ENCODE results near the gene BHLHA15.

BHLHA15 gene

GRCh38 chr7:98211221-98211675, at the start of gene BHLHA15:
TSS of gene BHLHA15 (plus strand) at chr7:98211439. CDS start at chr7:98212310, 871 bp downstream.
- peak; percentile 85 for DNase-seq (ENCODE audit: low spot score)
- no peak for TF ChIP-seq CTCF (IDR thresholded peaks at IDR 0.05; ENCODE audit: extremely low read depth, missing control alignments)

- no peak for DNase-seq (ENCODE audit: low spot score)
- TF ChIP-seq CTCF (IDR thresholded peaks at IDR 0.05; ENCODE audit: extremely low read depth, missing control alignments): no peak
Measured at GRCh38 chr7:98162758-98163157, 48.5 kb upstream of the BHLHA15 start.

- no peak for DNase-seq (ENCODE audit: low spot score)
- no peak for TF ChIP-seq CTCF (IDR thresholded peaks at IDR 0.05; ENCODE audit: extremely low read depth, missing control alignments)
Measured at GRCh38 chr7:98163269-98163668, 48.0 kb upstream of the BHLHA15 start.

GRCh38 chr7:98163704-98164494, 47.3 kb upstream of the BHLHA15 start:
- no peak for DNase-seq (ENCODE audit: low spot score)
- no peak for TF ChIP-seq CTCF (IDR thresholded peaks at IDR 0.05; ENCODE audit: extremely low read depth, missing control alignments)

GRCh38 chr7:98165827-98166667, 45.2 kb upstream of the BHLHA15 start:
- peak; percentile 40 for TF ChIP-seq CTCF (IDR thresholded peaks at IDR 0.05; ENCODE audit: extremely low read depth, missing control alignments)

GRCh38 chr7:98166668-98166970, 44.6 kb upstream of the BHLHA15 start:
- DNase-seq (ENCODE audit: low spot score): no peak
- TF ChIP-seq CTCF (IDR thresholded peaks at IDR 0.05; ENCODE audit: extremely low read depth, missing control alignments): no peak

More at GRCh38 chr7:98165827-98166667, 45.2 kb upstream of the BHLHA15 start:
- DNase-seq (ENCODE audit: low spot score): peak; percentile 58

GRCh38 chr7:98167653-98168052, 43.6 kb upstream of the BHLHA15 start:
- no peak for TF ChIP-seq CTCF (IDR thresholded peaks at IDR 0.05; ENCODE audit: extremely low read depth, missing control alignments)
- DNase-seq (ENCODE audit: low spot score): no peak
